HL-60 (cell line): Measurements from ENCODE around the gene SCYGR7.

Experiments
- CTCF ChIP-seq: IDR thresholded peaks from one replicate; pipeline ENCODE4 v1.5.1; 2011; ENCODE audit warnings: low read length, control low read depth, inconsistent platforms; ENCODE audit not compliant: insufficient read depth
- GABPA ChIP-seq: IDR thresholded peaks from 2 replicates; pipeline ENCODE4 v1.6.1; 2012; ENCODE audit warnings: low read depth
- POLR2AphosphoS5 ChIP-seq: IDR thresholded peaks from 2 replicates; pipeline ENCODE4 v1.6.1; 2012; ENCODE audit warnings: low read depth
- REST ChIP-seq: IDR thresholded peaks from 2 replicates; pipeline ENCODE4 v1.6.1; 2012; ENCODE audit warnings: low read depth; ENCODE audit not compliant: insufficient replicate concordance
- SPI1 ChIP-seq: IDR thresholded peaks from 2 replicates; pipeline ENCODE4 v1.6.1; 2012; ENCODE audit warnings: low read depth, mild to moderate bottlenecking, borderline replicate concordance

- TF ChIP-seq CTCF (no peak), POLR2AphosphoS5 (no peak), REST (no peak), SPI1 (no peak), GABPA (no peak)
These were observed 44.8 kb downstream of the SCYGR7 start for GRCh38 chr2:227772932-227773331.
